Occipital lobe (tissue), 2 donors: Measurements from ENCODE around the gene RSU1. TPM values are rescaled to one million over a fixed set of nuclear protein-coding genes. Genes with fewer than 3 reads are reported as not detected.

Experiments
- DNase-seq: peaks from one replicate; lab custom pipeline; 2025; lab: John Stamatoyannopoulos, UW
- total RNA-seq: library from RNA; depleted of rRNA; stranded (reverse); fragments of >200 nt; gene quantifications from one replicate; pipeline ENCODE4 v1.2.3, GENCODE V29; 2014

RSU1 gene
- total RNA-seq, 1 donor from 2014 or later: 29.6 TPM

- no peak for DNase-seq
Observed at GRCh38 chr10:16742165-16742960, 74.9 kb downstream of the RSU1 start.

DNA sequence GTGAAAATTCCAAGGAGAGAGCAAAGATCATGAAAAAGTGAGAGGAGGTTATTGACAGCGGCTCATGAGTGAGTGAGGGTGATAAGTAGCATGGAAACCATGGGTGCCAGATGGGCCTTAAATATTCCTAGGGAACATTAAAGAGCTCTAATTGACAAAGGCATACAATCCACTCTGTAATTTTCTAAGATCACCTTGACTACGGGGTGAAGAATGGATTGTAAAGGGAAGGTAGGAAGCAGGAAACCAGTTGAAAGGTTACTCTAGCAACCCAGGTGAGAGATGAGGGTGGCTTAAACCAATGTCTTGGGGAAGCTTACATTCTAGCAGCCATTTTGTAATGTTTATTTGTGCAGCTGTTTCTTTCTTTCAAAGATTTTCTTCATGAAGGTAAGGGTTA, 75.7 kb downstream of the RSU1 start:
- DNase-seq: no peak

DNA sequence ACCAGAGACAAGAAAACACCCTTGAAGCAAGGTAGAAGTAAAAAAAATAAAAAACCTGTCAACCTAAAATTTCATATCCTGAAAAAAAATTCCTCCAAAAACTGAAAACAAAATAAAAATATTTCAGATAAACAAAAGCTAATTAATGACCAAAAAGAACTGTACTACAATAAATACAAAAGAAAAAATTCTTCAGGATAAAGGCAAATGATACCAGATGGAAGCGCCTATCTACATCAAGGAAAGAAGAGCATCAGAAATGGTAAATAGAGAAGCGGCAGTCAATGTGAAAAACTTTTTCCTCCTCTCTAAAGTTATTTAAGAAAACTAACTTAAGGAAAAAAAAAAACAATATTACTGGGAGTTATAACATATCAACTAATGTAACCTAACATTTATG, 79.8 kb downstream of the RSU1 start:
- no peak for DNase-seq

GRCh38 chr10:16735671-16736070, 81.6 kb downstream of the RSU1 start:
- no peak for DNase-seq

GRCh38 chr10:16732376-16732775, 84.8 kb downstream of the RSU1 start:
- no peak for DNase-seq

GRCh38 chr10:16728266-16728665, 89.0 kb downstream of the RSU1 start:
- no peak for DNase-seq

DNA sequence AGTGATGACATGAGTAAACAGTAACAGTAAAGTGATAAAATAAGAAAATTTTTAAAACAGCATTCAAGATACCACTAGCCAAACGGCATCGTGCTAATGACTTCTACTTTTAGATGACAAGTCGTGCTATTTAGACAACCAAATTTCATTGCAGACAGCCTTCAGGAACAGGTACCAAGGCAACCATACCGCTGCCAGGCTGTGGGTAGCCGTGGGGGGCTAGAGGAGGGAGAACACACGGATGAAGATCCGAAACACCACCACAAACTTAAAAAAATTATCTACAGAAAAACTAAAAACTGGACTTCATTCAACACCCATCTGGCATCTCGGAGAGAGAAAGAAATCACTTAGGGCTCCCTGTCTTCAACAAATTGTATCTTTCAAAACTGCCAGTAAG, 89.6 kb downstream of the RSU1 start:
- DNase-seq: no peak

DNA sequence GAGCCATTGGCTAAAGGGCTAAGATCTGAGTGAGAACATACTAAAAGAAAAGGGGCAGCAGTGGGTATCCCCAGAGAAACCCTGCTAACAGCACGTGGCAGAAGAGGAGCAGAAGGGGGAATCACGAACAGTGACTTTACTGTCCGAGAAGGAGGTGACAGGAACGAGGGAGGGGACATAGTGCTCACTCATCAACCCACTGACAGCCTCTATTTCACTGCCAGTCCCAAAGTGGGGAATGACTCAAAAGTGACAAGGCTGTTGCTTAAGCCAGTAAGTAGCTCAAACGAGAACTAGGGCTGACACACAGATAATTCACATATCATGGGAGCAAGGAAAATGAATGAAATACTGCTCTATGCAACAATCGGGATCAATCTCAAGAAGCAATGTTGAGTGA, 92.7 kb downstream of the RSU1 start:
- DNase-seq: no peak

- DNase-seq: no peak
Observed at GRCh38 chr10:16720812-16721211, 96.4 kb downstream of the RSU1 start.

GRCh38 chr10:16717622-16718395, 99.4 kb downstream of the RSU1 start:
- no peak for DNase-seq

- no peak for DNase-seq
Observed at GRCh38 chr10:16716051-16716450, 101.2 kb downstream of the RSU1 start.

- no peak for DNase-seq
Observed at GRCh38 chr10:16713290-16713689, 103.9 kb downstream of the RSU1 start.

DNA sequence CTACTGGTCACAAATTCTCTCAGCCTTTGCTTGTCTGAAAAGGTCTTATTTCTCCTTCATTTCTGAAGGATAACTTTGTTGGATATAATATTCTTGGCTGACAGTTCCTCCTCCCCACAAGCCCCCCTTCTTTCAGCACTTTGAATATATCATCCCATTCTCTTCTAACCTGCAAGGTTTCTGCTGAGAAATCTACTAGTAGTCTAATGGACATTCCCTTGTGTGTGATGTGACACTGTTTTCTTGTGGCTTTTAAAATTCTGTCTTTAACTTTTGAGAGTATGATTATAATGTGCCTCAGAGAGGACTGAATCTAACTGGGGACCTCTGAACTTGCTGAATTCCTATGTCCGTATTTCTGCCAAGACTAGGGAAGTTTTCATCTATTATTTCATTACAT, 104.3 kb downstream of the RSU1 start:
- DNase-seq: no peak

- DNase-seq: no peak
Observed at GRCh38 chr10:16700331-16700730, 116.9 kb downstream of the RSU1 start.

- no peak for DNase-seq
Observed at GRCh38 chr10:16699435-16700057, 117.7 kb downstream of the RSU1 start.

- no peak for DNase-seq
Observed at GRCh38 chr10:16698461-16698860, 118.8 kb downstream of the RSU1 start.

DNA sequence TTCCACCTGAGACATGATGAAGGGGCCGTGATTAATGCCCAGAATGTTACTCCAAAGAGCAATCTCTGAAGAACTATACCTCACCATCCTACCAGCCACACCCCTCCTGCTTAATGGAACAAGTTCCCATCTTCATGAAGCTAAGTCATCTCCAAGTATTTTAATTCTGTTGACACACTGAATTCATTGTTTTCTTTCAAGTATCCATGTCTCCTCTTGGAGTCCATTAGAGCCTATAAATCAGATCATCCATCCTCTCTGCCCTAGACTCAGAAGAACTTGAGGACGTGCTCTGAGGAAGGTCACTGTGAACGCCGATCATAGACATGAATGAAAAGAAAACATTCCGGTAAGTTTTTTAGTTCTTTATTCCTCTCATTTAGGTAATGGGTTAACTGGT, 126.8 kb downstream of the RSU1 start:
- no peak for DNase-seq

GRCh38 chr10:16689696-16690095, 127.5 kb downstream of the RSU1 start:
- no peak for DNase-seq

DNA sequence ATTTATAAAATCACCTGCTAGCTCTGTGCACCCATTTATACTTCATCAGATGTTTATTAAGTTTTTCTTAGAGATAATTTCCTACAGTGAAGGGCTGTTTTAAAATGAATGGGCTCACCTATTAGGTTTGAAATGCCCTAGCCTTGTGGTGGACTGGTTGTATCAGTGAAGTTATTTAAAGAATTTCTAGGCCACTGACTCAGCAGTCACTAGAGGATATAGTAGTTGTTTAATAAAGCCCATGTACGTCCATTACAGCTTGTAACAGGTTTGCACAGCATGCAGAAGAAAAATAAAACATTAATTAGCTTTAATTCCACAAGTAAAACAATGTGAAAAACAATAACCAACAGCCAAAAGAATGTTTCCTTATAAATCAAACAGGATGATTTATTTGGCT, 128.0 kb downstream of the RSU1 start:
- DNase-seq: no peak

GRCh38 chr10:16686054-16686902, 130.9 kb downstream of the RSU1 start:
- no peak for DNase-seq

DNA sequence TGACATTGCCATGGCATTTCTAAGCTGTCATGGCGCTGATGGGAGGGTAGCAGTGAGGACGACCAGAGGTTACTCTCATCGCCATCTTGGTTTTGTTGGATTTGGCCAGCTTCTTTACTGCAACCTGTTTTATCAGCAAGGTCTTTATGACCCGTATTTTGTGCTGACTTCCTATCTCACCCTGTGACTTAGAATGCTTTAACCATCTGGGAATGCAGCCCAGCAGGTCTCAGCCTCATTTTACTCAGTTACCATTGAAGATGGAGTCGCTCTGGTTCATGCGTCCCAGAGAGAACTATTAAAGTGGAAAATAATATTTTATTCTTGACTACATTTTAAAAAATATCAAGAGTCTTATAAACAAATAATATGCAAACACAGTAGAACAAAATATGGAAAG, 131.7 kb downstream of the RSU1 start:
- DNase-seq: no peak

DNA sequence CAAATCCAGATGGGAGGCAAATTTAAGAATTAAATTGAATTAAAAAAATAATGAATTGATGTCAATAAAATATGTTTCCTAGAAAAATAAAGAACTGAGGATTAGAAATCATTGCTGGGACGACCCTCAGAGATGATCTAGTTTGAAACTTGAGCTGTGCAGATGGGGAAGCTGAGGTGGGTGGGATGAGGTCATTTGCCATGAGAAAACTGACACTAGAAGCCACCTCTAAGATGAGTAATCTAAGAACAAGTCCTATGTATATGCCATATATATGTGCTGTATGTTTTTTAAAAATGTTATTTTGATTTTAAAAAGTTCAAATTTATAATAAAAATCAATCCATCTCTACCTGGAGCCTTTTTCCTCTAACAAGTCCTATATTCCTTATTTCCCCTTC, 135.7 kb downstream of the RSU1 start:
- no peak for DNase-seq
